Colonic mucosa (tissue), 4 donors: ENCODE results near the gene BLM. TPM values are rescaled to one million over a fixed set of nuclear protein-coding genes. Genes with fewer than 3 reads are reported as not detected.
"Not testable (repeated sequence)": the region's sequence is repeated elsewhere in the genome, so short reads cannot be mapped to it uniquely, and the experiment has no call there.

ENCODE experiments used
- DNase-seq: peaks from one replicate; pipeline ENCODE4 v3.0.0-alpha.2; 2020
- H3K27ac ChIP-seq: fragments of 200-600 bp; one replicate; pipeline ENCODE4 v1.8.0; 2021
- H3K27me3 ChIP-seq: fragments of 200-600 bp; one replicate; pipeline ENCODE4 v1.8.0; 2021
- H3K36me3 ChIP-seq: fragments of 200-600 bp; one replicate; pipeline ENCODE4 v1.8.0; 2021
- H3K4me1 ChIP-seq: fragments of 200-600 bp; one replicate; pipeline ENCODE4 v1.8.0; 2021; ENCODE audit warnings: mild to moderate bottlenecking
- H3K4me3 ChIP-seq: fragments of 200-600 bp; one replicate; pipeline ENCODE4 v1.8.0; 2021
- H3K9ac ChIP-seq, 2 donors: one replicate each; pipeline ENCODE4 v1.7.0; 2013; ENCODE audit warnings: control low read depth in 2 of 2, low read depth in 2 of 2, low read length in 2 of 2
- H3K9me3 ChIP-seq: fragments of 200-600 bp; one replicate; pipeline ENCODE4 v1.8.0; 2021
- CTCF ChIP-seq: fragments of 200-600 bp; IDR thresholded peaks from one replicate; pipeline ENCODE4 v1.8.0; 2022; ENCODE audit warnings: antibody characterized with exemption, mild to moderate bottlenecking
- intact Hi-C: fragments of 100-400 bp; cut with DNase I; formaldehyde crosslinking; loops from one replicate; pipeline ENCODE4 v1.14.1; 2022
- total RNA-seq, 2 donors: library from RNA; stranded (reverse); fragmentation: NEBNext Ultra II Directional in 1 of 2; extraction: Animal tissue kit (Norgen Biotek cat#: 25700) in 1 of 2; gene quantifications; one replicate each; pipeline ENCODE4 v1.2.1, GENCODE V29; 2021
- donor health status: healthy.
- donor health status: DM: no; HTN: no; CAD: no.
- donor health status: DM: no; HTN: no; CAD: no.

Gene BLM
- total RNA-seq, 2 donors from 2014 or later: 3.3 to 16.7 TPM

GRCh38 chr15:90840954-90841353, 123.8 kb downstream of the BLM start:
- DNase-seq: no peak
- Histone ChIP-seq H3K9me3 (no peaks in the 10 kb centered on the region), H3K36me3 (no peaks in the 10 kb centered on the region), H3K27me3 (no peaks in the 10 kb centered on the region), H3K27ac (no peak overlapping the region), H3K4me1 (peaks cover 11% of the 10 kb centered on the region), H3K9ac (no peak overlapping the region), H3K4me3 (no peak overlapping the region)
- TF ChIP-seq CTCF: no peak
- intact Hi-C loops: no loop called here

DNA sequence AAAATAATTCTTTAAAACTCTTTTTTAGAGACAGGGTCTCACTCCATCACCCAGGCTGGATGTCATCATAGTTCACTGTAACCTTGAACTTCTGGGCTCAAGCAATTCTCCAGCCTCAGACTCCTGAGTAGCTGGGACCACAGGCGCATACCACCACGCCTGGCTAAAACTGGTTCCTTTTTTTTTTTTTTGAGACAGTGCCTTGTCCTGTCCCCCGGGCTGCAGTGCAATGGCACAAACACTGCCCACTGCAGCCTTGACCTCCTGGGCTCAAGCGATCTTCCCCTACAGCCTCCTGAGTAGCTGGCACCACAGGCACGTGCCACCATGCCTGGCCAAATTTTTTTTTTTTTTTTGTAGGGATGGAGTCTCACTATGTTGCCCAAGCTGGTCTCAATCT, 127.5 kb downstream of the BLM start:
- H3K4me3 ChIP-seq: no peak overlapping the region
- no peak overlapping the region for H3K27ac ChIP-seq
- no peaks in the 10 kb centered on the region for H3K9me3 ChIP-seq
- H3K36me3 ChIP-seq: no peaks in the 10 kb centered on the region
- no peak overlapping the region for H3K9ac ChIP-seq
- H3K27me3 ChIP-seq: no peaks in the 10 kb centered on the region
- H3K4me1 ChIP-seq: peaks cover 6% of the 10 kb centered on the region
- no peak for DNase-seq
- intact Hi-C loops: no loop called here
- no peak for TF ChIP-seq CTCF

GRCh38 chr15:90845201-90845949, 128.2 kb downstream of the BLM start:
- Histone ChIP-seq H3K9ac (no peak overlapping the region), H3K4me1 (peaks cover 2% of the 10 kb centered on the region), H3K36me3 (no peaks in the 10 kb centered on the region), H3K4me3 (no peak overlapping the region), H3K27ac (no peak overlapping the region), H3K27me3 (no peaks in the 10 kb centered on the region), H3K9me3 (no peaks in the 10 kb centered on the region)
- intact Hi-C loops: no loop called here
- TF ChIP-seq CTCF: no peak
- no peak for DNase-seq

DNA sequence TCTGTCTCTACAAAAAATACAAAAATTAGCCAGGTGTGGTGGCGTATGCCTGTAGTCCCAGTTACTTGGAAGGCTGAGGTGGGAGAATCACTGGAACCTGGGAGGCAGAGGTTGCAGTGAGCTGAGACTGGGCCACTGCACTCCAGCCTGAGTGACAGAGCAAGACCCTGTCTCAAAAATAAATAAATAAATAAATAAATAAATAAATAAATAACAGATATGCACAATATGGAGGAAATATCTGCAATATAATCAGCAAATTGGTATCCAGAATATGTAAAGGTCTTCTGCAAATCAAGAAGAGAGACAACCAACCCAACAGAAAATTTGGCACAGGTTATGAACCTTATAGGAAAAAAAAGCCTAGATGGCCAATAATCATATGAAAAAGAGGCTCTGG, 132.3 kb downstream of the BLM start:
- H3K27me3 ChIP-seq, DNase-seq, H3K4me3 ChIP-seq, H3K4me1 ChIP-seq, intact Hi-C loops, H3K36me3 ChIP-seq, H3K9ac ChIP-seq, H3K27ac ChIP-seq, H3K9me3 ChIP-seq: not testable (repeated sequence)

DNA sequence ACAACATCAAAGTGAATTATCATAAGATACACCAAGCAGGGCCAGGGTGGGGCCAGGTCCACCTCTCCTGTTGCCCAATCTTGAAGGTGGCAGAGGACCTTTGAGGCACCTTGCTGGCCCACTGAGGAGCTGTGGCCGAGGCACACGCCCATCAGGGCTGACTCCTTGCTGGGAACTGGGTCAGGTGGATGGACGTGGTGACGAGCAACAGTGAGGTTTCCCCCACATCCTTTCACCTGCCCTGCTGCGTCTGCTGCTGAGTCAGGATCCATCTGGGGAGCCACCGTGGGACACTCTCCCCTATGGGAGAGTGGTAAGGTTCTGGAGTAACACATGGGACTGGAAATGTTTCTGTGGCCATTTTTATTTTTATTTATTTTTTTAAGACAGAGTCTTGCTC, 134.0 kb downstream of the BLM start:
- H3K4me1 ChIP-seq: no peaks in the 10 kb centered on the region
- H3K27ac ChIP-seq: no peak overlapping the region
- no peaks in the 10 kb centered on the region for H3K9me3 ChIP-seq
- TF ChIP-seq CTCF: no peak
- intact Hi-C loops: no loop called here
- no peaks in the 10 kb centered on the region for H3K27me3 ChIP-seq
- no peak overlapping the region for H3K9ac ChIP-seq
- H3K4me3 ChIP-seq: no peak overlapping the region
- H3K36me3 ChIP-seq: no peaks in the 10 kb centered on the region
- DNase-seq: no peak

DNA sequence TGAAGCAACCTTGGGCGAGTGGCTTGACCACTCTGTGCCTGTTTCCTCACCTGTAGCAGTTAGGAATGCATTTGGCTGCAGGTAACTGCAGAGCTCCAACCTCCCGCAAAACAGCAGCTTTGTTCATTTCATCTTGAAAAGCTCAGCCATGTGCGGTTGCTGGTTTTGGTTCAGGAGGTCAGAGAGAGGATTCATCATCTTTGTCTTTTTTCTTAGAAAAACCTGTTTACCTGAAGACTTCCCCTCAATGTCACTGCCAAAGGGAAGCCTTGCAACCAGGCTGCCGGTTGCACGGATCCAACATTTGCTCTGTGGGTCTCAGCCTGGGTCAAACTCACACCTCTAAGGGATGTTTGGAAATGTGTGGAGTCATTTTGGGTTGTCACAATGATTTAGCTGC, 134.8 kb downstream of the BLM start:
- no peak overlapping the region for H3K27ac ChIP-seq
- no peaks in the 10 kb centered on the region for H3K9me3 ChIP-seq
- H3K9ac ChIP-seq: no peak overlapping the region
- no peak overlapping the region for H3K4me3 ChIP-seq
- H3K27me3 ChIP-seq: no peaks in the 10 kb centered on the region
- no peaks in the 10 kb centered on the region for H3K36me3 ChIP-seq
- no peak for DNase-seq
- intact Hi-C loops: no loop called here
- no peak for TF ChIP-seq CTCF
- H3K4me1 ChIP-seq: no peaks in the 10 kb centered on the region
